ENCODE data around the gene HAUS8.

DNA sequence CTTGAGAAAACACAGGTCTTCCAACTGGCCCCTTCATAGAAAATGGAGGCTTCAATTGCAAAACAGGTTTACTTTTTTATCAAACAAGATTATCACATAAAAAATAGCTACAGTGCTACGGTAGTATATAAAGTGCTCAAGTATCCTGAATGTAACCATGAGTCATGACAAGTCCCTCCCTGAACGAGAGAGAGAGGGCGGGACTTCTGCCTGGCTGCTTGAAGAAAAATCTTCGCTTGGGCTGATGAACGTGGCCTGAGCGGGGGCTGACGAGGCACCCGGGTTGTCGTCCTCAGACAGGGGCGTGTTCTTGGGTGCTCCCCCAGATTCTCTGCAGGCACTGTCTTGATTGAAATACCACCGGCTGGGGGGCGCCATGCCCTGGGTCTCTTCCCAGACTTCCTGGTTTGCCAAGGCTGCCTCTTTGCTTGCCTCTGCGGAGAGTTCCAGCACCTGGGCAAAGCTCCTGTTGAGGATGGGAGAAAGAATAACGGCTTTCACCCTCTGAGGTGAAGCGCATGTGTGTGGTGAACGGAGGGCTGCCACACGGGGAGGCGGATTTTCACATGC lies 25.5 kb downstream of the HAUS8 start:
- TF ChIP-seq POLR2AphosphoS5 (IDR thresholded peaks at IDR 0.05; ENCODE audit: low read depth, low read length) (no peak), POLR2A (IDR thresholded peaks at IDR 0.05; ENCODE audit: low read depth, low read length) (no peak)
